Ovary (tissue), 3 donors: Measurements from ENCODE around the gene RPL38.

Experiments
- EP300 ChIP-seq: sonication (generic); formaldehyde crosslinking; IDR thresholded peaks from one replicate; pipeline ENCODE4 v1.6.1; 2017; ENCODE audit warnings: antibody characterized with exemption
- TF ChIP-seq, protein P1 (sequence below), 3 donors: fragments of 450-650 bp in 2 of 3; fragments of 200-600 bp in 1 of 3; IDR thresholded peaks; one replicate each; pipeline versions ENCODE4 v1.5.1 to v1.8.0; 2016 to 2022; ENCODE audit warnings: antibody characterized with exemption in 3 of 3, mild to moderate bottlenecking in 1 of 3
- donor health status: DM: no; HTN: no; CAD: no.

GRCh38 chr17:74226252-74226651 is 22.8 kb downstream of the RPL38 start:
- TF ChIP-seq, protein P1, sequence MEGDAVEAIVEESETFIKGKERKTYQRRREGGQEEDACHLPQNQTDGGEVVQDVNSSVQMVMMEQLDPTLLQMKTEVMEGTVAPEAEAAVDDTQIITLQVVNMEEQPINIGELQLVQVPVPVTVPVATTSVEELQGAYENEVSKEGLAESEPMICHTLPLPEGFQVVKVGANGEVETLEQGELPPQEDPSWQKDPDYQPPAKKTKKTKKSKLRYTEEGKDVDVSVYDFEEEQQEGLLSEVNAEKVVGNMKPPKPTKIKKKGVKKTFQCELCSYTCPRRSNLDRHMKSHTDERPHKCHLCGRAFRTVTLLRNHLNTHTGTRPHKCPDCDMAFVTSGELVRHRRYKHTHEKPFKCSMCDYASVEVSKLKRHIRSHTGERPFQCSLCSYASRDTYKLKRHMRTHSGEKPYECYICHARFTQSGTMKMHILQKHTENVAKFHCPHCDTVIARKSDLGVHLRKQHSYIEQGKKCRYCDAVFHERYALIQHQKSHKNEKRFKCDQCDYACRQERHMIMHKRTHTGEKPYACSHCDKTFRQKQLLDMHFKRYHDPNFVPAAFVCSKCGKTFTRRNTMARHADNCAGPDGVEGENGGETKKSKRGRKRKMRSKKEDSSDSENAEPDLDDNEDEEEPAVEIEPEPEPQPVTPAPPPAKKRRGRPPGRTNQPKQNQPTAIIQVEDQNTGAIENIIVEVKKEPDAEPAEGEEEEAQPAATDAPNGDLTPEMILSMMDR (IDR thresholded peaks at IDR 0.05) = no peak
- no peak for TF ChIP-seq EP300
